B cell (primary cell): ENCODE results near the gene C1orf198.

Source experiments
- CTCF ChIP-seq: fragments of 200-600 bp; IDR thresholded peaks from one replicate; pipeline ENCODE4 v1.8.0; 2022; ENCODE audit warnings: antibody characterized with exemption, mild to moderate bottlenecking
- EZH2 ChIP-seq: IDR thresholded peaks from 2 replicates; pipeline ENCODE4 v1.6.1; 2012; ENCODE audit warnings: borderline replicate concordance, low read depth, mild to moderate bottlenecking, moderate library complexity, low read length; ENCODE audit not compliant: insufficient read depth, poor library complexity, severe bottlenecking

DNA sequence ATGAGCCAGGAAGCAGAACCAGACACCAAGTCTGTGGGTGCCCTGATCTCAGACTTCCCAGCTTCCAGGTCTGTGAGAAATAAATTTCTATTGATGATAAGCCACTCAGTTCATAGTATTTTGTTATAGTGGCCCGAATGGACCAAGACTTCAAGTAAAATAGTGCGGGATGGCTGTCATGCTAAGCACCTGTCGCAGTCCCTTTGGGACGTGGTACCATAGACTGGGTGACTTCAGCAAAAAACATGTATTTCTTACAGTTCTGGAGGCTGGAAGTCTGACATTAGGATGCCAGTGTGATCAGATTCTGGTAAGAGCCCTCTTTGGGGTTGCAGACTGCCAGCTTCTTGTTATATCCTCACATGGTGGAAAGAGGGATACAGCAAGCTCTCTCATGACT, 2.6 kb upstream of the C1orf198 start:
- TF ChIP-seq CTCF (no peak), EZH2 (no peak)
